HG03196 (cell line): ENCODE measurements around the gene ADAMTS15.
"Not testable (repeated sequence)": the region's sequence is repeated elsewhere in the genome, so short reads cannot be mapped to it uniquely, and the experiment has no call there.

ENCODE experiments used
- ATAC-seq: cut with Tn5 transposase; IDR thresholded peaks from one replicate; pipeline ENCODE4 v1.9.1; 2021; ENCODE audit not compliant: unreplicated experiment

ADAMTS15 gene

DNA sequence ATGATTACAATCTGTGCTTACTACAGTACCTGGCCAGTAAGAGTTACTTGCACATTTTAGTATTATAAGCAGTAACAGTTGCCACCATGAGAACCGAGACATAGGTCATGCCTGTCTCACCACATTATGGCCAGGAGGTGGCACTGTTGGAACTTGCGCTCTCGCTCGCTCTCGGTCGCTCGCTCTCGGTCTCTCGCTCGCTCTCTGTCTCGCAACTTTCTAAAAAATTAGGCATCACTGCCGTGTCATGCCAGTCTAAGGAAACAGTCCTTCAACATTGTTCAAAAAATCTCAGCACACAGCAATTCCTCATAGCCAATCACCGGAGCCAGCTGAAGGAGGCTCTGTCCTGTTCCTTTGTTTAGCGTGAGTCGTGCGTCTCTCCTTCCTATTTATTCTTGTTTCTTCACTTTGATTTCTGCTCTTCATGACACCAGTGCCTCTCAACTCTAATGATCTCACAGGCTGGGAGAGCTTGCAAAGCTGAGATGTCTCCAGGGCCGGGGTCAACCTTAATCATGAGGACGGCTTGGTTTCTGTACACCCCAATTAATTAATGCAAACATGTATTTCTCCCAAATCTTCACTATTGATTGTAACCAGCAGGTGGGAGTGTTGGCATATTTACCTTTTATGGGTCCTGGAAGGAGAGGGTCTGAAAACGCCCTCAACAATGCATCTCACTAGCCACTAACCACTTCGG is 13.8 kb upstream of the ADAMTS15 start:
- peak; percentile 89 for ATAC-seq

GRCh38 chr11:130435671-130436070 is 12.8 kb upstream of the ADAMTS15 start:
- no peak for ATAC-seq

DNA sequence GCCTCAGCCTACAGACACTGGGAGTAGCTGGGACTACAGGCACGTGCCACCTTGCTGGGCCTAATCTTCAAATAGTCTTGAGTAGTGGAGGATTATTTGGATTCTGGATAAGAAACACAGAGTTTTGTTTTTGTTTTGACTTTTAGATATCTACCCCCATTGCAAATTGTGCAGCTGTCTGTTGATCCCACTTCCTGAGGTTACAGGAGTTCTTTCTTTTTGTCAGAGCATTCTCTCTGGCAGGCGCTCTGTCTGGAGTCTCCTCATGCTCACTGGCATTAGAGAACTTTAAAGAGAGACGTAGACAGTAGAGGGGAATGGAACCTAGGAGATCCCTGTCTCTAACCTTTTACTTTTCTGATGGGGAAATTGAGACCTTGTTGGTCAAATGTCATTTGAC is 12.3 kb upstream of the ADAMTS15 start:
- no peak for ATAC-seq

DNA sequence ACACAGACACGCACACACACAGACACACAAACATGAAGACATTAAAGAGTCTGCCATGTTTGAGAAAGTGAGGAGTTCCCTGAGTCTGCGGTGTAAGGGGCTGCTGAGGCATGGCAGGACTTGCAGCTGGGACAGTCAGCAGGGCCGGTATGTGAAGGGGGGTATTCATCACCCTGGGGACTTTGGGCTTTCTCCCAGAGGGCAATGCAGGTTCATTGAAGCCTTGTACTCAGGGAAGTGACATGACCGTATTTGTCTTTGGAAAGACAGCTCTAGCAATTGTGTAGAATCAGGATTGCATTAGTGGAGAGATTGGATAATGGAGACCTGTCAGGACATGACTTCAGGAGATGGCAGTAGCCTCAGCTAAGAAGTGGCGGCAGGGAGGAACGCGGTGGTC is 10.6 kb upstream of the ADAMTS15 start:
- no peak for ATAC-seq

GRCh38 chr11:130438401-130439159 is 9.9 kb upstream of the ADAMTS15 start:
- not testable (repeated sequence) for ATAC-seq

- ATAC-seq: no peak
Measured at GRCh38 chr11:130439160-130439519, 9.3 kb upstream of the ADAMTS15 start.

DNA sequence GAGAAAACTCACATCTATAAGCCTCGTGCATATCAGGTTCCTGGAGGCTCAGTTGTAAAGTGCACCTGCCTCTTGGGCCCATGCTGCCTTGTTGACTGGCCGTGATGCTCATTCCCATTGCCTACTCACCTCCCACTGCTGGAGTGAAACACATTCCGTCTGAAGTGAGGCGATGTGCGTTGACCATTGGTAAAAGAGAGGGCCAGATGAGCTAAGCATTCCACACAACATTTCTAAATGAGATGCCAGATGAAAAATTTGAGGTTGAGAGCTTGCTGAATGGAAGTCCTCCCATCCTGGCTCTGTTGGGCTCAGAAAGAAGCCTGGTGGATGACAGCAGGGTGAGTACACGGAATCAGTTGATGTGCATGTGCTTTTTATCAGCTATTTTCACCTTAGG is 8.6 kb upstream of the ADAMTS15 start:
- no peak for ATAC-seq

DNA sequence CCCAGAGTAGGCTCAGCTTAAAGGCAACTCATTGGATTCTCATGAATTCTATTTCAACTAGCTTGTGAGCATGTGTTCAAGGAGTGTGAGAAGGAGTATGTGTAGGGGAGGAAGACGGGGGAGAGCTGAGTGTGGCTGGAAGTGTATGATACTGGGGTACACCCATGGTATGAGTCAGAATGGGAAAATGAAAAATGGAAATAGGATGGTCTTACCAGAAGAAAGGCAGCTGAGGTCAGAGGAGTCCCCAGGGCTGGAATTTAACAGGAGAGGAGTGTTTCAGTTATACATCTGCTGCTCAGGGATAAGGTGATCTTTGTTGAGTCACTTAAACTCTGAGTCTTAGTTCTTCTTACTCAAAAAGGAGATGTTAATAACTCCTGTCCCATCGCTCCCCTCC is 6.7 kb upstream of the ADAMTS15 start:
- no peak for ATAC-seq

DNA sequence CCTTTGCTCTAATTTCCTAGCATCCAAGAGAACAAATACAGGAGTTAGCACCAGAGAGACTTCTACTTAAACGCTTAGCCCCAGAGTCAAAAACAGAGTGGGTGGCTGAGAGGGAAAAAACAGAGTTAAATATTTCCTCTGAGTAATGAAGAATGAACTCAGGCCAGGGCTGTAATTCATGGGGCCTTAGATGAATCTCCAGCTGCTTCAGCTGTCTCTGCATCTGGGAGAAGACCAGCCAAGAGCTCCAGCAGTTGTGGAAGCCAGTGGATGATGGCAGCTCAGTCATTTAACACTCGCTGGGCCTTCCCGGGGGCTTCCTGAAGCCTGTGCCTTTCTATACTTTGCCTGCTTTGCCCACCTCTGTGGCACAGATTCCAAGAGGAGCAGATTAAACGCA is 5.7 kb upstream of the ADAMTS15 start:
- no peak for ATAC-seq

GRCh38 chr11:130445788-130446187 is 2.7 kb upstream of the ADAMTS15 start:
- no peak for ATAC-seq

DNA sequence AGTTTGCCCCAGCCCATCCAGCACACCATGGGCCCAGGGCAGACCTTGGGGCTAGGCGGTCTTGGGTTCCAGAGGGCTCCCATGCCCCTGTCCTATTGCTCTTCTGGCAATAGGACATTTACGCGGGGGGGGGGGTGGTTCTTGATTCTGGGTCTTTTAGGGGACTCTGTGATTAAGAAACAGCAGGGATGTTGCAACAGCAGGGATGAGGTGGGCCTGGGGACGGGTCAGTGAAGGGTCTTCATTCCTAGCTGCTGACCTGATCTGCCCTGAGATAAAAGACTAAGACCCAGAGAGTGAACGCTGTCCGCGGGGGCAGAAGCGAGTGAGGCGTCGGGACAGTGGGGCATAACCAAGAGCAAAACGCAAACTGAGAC is 418 bp upstream of the ADAMTS15 start:
- ATAC-seq: no peak

GRCh38 chr11:130449310-130449990 is 1.0 kb downstream of the ADAMTS15 start:
- no peak for ATAC-seq

DNA sequence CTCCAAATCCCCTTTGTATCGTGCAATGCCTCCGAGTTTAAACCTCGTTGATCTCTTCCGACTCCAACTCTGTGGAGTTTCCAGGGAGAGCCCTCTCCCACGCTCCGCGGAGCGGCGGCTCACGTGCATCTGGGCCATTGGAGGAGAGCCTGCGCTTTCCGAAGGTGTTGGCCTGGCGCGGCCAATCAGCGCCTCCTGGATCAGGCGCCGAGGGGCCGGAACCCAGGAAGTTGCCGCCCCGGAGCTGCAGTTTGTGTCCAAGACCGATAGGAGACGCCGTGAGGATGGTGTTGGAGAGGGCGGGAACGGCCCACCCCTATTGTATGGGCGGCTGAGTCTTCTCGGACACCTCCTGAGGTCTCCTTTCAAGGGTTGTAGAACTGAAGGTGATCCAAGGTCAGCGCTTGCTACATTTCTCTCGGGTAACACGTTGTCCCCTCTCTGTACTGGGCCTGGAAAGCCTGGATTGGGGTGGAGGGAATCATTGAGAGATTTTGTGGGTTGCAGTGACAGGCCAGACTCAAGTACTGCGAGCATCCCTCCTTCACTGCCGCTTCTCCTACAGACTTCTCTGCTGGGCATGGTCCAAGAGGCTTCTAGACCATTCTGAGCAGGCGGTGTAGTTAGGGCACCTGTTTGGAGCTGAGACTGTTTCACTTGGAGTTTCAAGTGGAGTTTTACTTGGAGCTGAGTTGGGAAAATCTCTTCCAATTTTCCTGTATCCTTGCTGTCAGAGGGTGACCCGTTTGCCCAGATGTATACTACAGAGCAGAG is 1.7 kb downstream of the ADAMTS15 start:
- no peak for ATAC-seq

- no peak for ATAC-seq
Measured at GRCh38 chr11:130451231-130452019, 3.0 kb downstream of the ADAMTS15 start.

DNA sequence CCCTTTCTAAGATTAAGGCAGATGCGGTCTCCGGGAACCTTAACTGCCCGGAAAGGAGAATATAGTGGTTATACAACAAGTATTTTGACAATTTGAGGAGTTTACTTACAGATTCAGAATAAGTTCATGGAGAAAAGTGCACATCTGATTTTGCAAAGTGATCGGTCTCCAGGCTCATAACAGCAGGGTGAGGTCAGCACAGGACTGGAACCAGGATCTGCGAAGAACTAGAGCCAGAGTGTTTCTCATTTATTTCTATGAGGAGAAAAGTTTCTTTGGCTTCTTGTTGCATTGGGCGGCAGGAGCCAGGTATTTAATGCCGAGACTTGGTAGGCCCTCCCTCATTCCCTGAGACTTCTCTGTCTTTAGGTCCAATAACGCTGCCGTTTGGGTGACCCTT is 3.7 kb downstream of the ADAMTS15 start:
- ATAC-seq: no peak

- ATAC-seq: no peak
Measured at GRCh38 chr11:130452940-130453339, 4.5 kb downstream of the ADAMTS15 start.

- ATAC-seq: no peak
Measured at GRCh38 chr11:130454491-130455252, 6.2 kb downstream of the ADAMTS15 start.

DNA sequence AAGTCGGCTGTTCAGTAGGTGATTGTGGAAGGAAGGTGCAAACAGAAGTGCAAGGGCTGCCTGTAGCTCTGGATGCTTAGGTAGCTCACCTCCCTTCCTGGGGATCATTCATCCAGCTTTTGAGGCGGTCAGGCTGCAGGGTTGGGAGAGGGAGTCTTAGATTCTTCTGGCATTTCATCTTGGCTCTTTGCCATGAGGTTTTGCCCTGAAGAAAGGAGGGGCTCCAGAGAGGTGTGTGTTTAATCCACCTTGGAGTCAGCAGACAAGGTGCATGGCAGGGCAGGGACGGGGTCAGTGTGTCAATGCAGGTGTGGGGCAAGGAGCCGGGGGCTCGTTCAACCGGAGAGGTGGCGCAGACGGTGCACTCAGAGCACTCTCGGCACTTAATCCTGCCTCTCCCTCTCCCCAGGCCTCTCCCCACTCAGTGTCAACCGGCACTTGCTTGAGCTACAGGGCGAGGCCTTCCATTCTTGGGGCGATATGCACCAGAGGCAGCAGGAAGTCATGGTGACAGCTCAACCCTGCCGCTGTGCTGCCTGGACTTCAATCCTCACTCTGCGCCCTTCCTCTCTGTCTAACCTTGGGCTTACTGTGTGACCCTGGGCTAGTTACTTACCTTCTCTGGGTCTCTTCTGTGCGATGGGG is 7.2 kb downstream of the ADAMTS15 start:
- no peak for ATAC-seq

- no peak for ATAC-seq
Measured at GRCh38 chr11:130456286-130456685, 7.8 kb downstream of the ADAMTS15 start.
